ENCODE data around the gene AFG3L2. TPM values are rescaled to one million over a fixed set of nuclear protein-coding genes. Genes with fewer than 3 reads are reported as not detected.

The AFG3L2 gene
- total and polyA plus RNA-seq, 7 donors, result 31.4 to 56.6 (median 43.7) TPM

- Histone ChIP-seq H3K9me3 (no peaks in the 10 kb centered on the region), H3K4me3 (peak overlapping the region; percentile 39 to 58 (median 50)), H3K4me1 (peaks cover 0 to 23% (median 13%) of the 10 kb centered on the region in 4 donors), H3K27me3 (no peaks in the 10 kb centered on the region), H3K27ac (peak overlapping the region; percentile 75 to 94 (median 88)), H3K36me3 (no peaks in the 10 kb centered on the region)
- no peak for TF ChIP-seq POLR2AphosphoS5 (IDR thresholded peaks at IDR 0.05)
- TF ChIP-seq POLR2A (IDR thresholded peaks at IDR 0.05), result no peak
- TF ChIP-seq EP300 (IDR thresholded peaks at IDR 0.05), result no peak
- TF ChIP-seq, protein P1, sequence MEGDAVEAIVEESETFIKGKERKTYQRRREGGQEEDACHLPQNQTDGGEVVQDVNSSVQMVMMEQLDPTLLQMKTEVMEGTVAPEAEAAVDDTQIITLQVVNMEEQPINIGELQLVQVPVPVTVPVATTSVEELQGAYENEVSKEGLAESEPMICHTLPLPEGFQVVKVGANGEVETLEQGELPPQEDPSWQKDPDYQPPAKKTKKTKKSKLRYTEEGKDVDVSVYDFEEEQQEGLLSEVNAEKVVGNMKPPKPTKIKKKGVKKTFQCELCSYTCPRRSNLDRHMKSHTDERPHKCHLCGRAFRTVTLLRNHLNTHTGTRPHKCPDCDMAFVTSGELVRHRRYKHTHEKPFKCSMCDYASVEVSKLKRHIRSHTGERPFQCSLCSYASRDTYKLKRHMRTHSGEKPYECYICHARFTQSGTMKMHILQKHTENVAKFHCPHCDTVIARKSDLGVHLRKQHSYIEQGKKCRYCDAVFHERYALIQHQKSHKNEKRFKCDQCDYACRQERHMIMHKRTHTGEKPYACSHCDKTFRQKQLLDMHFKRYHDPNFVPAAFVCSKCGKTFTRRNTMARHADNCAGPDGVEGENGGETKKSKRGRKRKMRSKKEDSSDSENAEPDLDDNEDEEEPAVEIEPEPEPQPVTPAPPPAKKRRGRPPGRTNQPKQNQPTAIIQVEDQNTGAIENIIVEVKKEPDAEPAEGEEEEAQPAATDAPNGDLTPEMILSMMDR (IDR thresholded peaks at IDR 0.05), result no peak
- intact Hi-C loops (cut with DNase I), result loop anchor here (1.0 kb wide), 1 partner anchor 19 kb away; no protein-coding TSS in a partner anchor
- DNase-seq, result no peak
- 6 to 16% methylated on average over 10 of the region's 10 CpGs for WGBS, 2 donors
Observed at GRCh38 chr18:12288403-12288755, 88.6 kb downstream of the AFG3L2 start.

- no peaks in the 10 kb centered on the region for H3K9me3 ChIP-seq
- H3K4me3 ChIP-seq, result peak overlapping the region; percentile 39 to 58 (median 50)
- intact Hi-C loops (cut with DNase I), result loop anchor here (1.0 kb wide), 1 partner anchor 19 kb away; no protein-coding TSS in a partner anchor
- 2 to 3% methylated on average over 41 of the region's 41 CpGs for WGBS, 2 donors
- TF ChIP-seq EP300 (IDR thresholded peaks at IDR 0.05) (no peak), POLR2AphosphoS5 (IDR thresholded peaks at IDR 0.05) (peak; percentile 67 to 81 (median 76)), POLR2A (IDR thresholded peaks at IDR 0.05) (peak in 1 of 2 donors; percentile 38)
- TF ChIP-seq, protein P1 (IDR thresholded peaks at IDR 0.05), result no peak
- peak overlapping the region; percentile 75 to 94 (median 88) for H3K27ac ChIP-seq
- H3K4me1 ChIP-seq, result peaks cover 0 to 23% (median 13%) of the 10 kb centered on the region in 4 donors
- H3K36me3 ChIP-seq, result no peaks in the 10 kb centered on the region
- no peaks in the 10 kb centered on the region for H3K27me3 ChIP-seq
- peak; percentile 93 for DNase-seq
Observed at GRCh38 chr18:12287684-12288402, 89.2 kb downstream of the AFG3L2 start.

GRCh38 chr18:12287131-12287681, 89.8 kb downstream of the AFG3L2 start:
- no peak for DNase-seq
- peaks cover 0 to 25% (median 16%) of the 10 kb centered on the region in 4 donors for H3K4me1 ChIP-seq
- WGBS, 2 donors, result 10 to 25% methylated on average over 37 of the region's 37 CpGs
- no peaks in the 10 kb centered on the region for H3K9me3 ChIP-seq
- no peaks in the 10 kb centered on the region for H3K27me3 ChIP-seq
- TF ChIP-seq POLR2A (IDR thresholded peaks at IDR 0.05) (no peak), POLR2AphosphoS5 (IDR thresholded peaks at IDR 0.05) (no peak), EP300 (IDR thresholded peaks at IDR 0.05) (no peak)
- TF ChIP-seq, protein P1 (IDR thresholded peaks at IDR 0.05), result no peak
- peak overlapping the region; percentile 39 to 58 (median 50) for H3K4me3 ChIP-seq
- H3K27ac ChIP-seq, result peak overlapping the region; percentile 75 to 94 (median 88)
- H3K36me3 ChIP-seq, result no peaks in the 10 kb centered on the region
- intact Hi-C loops (cut with DNase I), result no loop called here

DNA sequence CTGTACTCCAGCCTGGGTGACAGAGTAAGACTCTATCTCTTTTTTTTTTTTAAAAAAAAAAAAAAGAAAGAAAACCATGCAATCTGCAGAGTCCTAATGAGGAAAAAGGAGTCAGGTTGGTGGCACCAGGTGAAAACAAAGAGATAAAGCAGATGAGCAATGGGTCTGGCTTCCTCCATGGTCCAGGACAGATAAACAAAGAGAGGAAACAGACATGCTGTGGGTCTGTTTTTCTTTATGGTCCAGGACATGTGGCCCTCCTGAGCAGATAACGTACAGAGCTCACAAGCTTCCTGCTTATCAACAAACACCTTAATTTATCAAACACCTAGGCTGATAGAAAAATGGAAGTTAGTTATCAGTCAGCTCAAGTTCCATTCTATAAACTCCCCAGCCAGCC, 93.4 kb downstream of the AFG3L2 start:
- peaks cover 0 to 51% (median 36%) of the 10 kb centered on the region in 4 donors for H3K4me1 ChIP-seq

More for the DNA sequence above, 93.4 kb downstream of the AFG3L2 start:
- Histone ChIP-seq H3K27me3 (no peaks in the 10 kb centered on the region), H3K27ac (peak overlapping the region in 3 of 4 donors; percentile 46 to 96 (median 92)), H3K36me3 (no peaks in the 10 kb centered on the region), H3K4me3 (no peak overlapping the region), H3K9me3 (no peaks in the 10 kb centered on the region)
- no peak for DNase-seq
- TF ChIP-seq POLR2A (IDR thresholded peaks at IDR 0.05), result no peak
- TF ChIP-seq, protein P1 (IDR thresholded peaks at IDR 0.05), result no peak
- TF ChIP-seq POLR2AphosphoS5 (IDR thresholded peaks at IDR 0.05), result peak in 1 of 4 donors; percentile 6
- no peak for TF ChIP-seq EP300 (IDR thresholded peaks at IDR 0.05)
- intact Hi-C loops (cut with DNase I), result no loop called here
- WGBS, 2 donors, result 49 to 55% methylated on average over 1 of the region's 1 CpG

Measured in sigmoid colon (tissue), 7 donors.